ENCODE measurements around the gene PLCL2. TPM values are rescaled to one million over a fixed set of nuclear protein-coding genes. Genes with fewer than 3 reads are reported as not detected.

The PLCL2 gene
- total RNA-seq, 1 donor from 2014 or later: 1.6 TPM

DNA sequence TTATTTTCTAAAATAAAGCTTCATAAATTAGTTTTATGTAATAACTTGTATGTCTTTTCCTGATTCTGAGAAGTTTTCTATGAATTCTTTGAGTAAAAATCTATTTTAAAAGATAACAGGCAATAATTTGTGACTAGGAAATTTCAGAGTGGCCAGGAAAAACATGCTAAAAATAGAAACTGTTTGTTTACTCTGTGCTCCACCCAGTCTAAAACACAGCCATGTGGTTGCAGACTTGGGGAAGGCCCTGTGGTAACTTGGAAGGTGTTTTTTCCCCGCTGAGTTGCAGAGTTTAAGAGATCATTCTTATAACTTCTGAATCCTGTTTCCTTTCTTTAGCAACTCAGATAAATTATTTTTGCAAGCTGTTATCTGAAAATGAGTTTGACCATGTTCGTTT, 21.9 kb downstream of the PLCL2 start:
- TF ChIP-seq, protein P1, sequence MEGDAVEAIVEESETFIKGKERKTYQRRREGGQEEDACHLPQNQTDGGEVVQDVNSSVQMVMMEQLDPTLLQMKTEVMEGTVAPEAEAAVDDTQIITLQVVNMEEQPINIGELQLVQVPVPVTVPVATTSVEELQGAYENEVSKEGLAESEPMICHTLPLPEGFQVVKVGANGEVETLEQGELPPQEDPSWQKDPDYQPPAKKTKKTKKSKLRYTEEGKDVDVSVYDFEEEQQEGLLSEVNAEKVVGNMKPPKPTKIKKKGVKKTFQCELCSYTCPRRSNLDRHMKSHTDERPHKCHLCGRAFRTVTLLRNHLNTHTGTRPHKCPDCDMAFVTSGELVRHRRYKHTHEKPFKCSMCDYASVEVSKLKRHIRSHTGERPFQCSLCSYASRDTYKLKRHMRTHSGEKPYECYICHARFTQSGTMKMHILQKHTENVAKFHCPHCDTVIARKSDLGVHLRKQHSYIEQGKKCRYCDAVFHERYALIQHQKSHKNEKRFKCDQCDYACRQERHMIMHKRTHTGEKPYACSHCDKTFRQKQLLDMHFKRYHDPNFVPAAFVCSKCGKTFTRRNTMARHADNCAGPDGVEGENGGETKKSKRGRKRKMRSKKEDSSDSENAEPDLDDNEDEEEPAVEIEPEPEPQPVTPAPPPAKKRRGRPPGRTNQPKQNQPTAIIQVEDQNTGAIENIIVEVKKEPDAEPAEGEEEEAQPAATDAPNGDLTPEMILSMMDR (IDR thresholded peaks at IDR 0.05; ENCODE audit: insufficient read depth, low read length, severe bottlenecking): no peak
- FAIRE-seq: no peak

GRCh38 chr3:16907243-16907642, 22.5 kb downstream of the PLCL2 start:
- no peaks in the 10 kb centered on the region for H3K36me3 ChIP-seq (ENCODE audit: control insufficient read depth, insufficient read depth, low read length)
- no peak for FAIRE-seq
- H3K4me3 ChIP-seq (ENCODE audit: low read depth, low read length): no peak overlapping the region
- H3K27me3 ChIP-seq (ENCODE audit: control insufficient read depth, insufficient read depth, low read length): no peaks in the 10 kb centered on the region
- no peak for DNase-seq (ENCODE audit: low read depth)
- TF ChIP-seq, protein P1 (IDR thresholded peaks at IDR 0.05; ENCODE audit: insufficient read depth, low read length, severe bottlenecking): no peak

More for the DNA sequence above, 21.9 kb downstream of the PLCL2 start:
- Histone ChIP-seq H3K27me3 (ENCODE audit: control insufficient read depth, insufficient read depth, low read length) (no peaks in the 10 kb centered on the region), H3K4me3 (ENCODE audit: low read depth, low read length) (no peak overlapping the region), H3K36me3 (ENCODE audit: control insufficient read depth, insufficient read depth, low read length) (no peaks in the 10 kb centered on the region)
- DNase-seq (ENCODE audit: low read depth): peak; percentile 22

DNA sequence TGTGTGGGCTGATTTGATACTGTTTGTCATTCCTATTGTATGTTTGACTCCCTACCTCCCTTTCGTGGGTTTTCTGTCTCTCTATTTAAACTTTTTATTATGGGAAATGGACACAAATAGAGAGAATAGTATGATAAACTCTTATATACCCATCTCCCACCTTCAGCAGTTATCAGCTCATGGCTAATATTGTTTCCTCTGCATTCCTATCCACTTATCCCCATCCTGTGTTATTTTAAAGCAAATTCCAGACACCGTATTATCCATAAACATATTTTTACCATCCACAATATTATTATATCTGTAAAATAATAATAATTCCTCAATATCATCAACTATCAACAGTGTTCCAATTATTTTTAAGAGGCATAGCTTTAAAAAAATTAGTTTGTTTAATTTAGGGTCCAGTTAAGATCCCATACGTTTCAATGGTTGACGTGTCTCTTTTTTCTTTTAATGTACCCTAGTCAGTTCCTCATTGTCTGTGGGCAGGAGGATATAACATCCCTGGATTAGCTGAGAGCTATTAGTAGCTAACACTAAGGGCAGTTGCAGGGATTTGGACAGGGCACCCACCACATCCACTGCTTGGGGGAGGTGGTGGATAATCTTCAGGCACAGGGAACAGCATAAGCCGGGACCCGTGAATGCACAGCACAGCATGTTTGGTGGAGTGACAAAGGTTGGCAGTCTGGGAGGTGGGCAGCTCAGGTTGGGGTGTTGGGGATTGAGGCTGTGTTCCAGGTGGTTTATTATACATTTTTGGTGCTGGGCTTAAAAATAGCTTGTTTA, 23.5 kb downstream of the PLCL2 start:
- FAIRE-seq (no peak), DNase-seq (ENCODE audit: low read depth) (no peak)

DNA sequence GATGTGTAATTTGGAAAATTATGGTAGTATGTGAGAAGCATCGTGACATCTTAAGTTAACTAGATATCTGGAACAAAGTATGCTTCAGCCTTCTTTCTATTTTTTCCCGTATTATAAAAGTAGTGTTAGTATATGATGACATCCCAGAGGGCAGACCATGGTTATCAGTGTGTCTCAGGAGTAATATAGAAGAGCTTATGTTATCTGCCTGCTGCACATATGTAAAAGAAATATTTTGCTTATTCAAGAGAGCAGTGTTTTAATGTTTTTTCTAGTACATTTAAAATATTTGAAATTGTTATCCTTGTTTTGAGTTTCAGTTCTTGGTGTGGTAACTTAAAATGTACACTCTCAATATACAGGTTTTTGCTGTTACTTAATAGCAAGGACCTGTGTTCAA, 24.1 kb downstream of the PLCL2 start:
- FAIRE-seq (no peak), DNase-seq (ENCODE audit: low read depth) (no peak)
- no peaks in the 10 kb centered on the region for H3K27me3 ChIP-seq (ENCODE audit: control insufficient read depth, insufficient read depth, low read length)
- no peak overlapping the region for H3K4me3 ChIP-seq (ENCODE audit: low read depth, low read length)
- TF ChIP-seq, protein P1 (IDR thresholded peaks at IDR 0.05; ENCODE audit: insufficient read depth, low read length, severe bottlenecking): no peak
- no peaks in the 10 kb centered on the region for H3K36me3 ChIP-seq (ENCODE audit: control insufficient read depth, insufficient read depth, low read length)

More for the DNA sequence above, 23.5 kb downstream of the PLCL2 start:
- no peaks in the 10 kb centered on the region for H3K27me3 ChIP-seq (ENCODE audit: control insufficient read depth, insufficient read depth, low read length)
- H3K4me3 ChIP-seq (ENCODE audit: low read depth, low read length): no peak overlapping the region
- no peaks in the 10 kb centered on the region for H3K36me3 ChIP-seq (ENCODE audit: control insufficient read depth, insufficient read depth, low read length)
- TF ChIP-seq, protein P1 (IDR thresholded peaks at IDR 0.05; ENCODE audit: insufficient read depth, low read length, severe bottlenecking): no peak

DNA sequence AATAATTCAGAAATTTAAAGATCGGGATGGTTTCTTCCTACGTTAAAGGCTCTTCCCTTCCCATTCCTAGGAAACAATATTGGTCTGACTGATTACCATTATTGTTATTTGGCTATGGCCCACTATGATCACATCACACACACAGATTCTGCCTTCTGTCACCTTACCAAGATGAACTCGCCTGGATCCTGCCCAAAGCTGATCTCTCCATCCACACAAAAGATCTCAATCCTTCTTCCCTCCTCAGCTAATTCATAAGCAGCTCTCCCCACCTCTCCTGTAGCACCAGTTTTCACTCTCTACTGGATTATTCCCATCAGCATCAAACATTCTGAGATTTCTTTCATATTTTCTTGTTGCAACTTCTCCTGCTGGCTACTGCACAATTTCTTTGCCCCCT, 25.0 kb downstream of the PLCL2 start:
- no peaks in the 10 kb centered on the region for H3K36me3 ChIP-seq (ENCODE audit: control insufficient read depth, insufficient read depth, low read length)
- no peak overlapping the region for H3K4me3 ChIP-seq (ENCODE audit: low read depth, low read length)
- no peak for FAIRE-seq
- no peaks in the 10 kb centered on the region for H3K27me3 ChIP-seq (ENCODE audit: control insufficient read depth, insufficient read depth, low read length)
- DNase-seq (ENCODE audit: low read depth): no peak
- TF ChIP-seq, protein P1 (IDR thresholded peaks at IDR 0.05; ENCODE audit: insufficient read depth, low read length, severe bottlenecking): no peak

DNA sequence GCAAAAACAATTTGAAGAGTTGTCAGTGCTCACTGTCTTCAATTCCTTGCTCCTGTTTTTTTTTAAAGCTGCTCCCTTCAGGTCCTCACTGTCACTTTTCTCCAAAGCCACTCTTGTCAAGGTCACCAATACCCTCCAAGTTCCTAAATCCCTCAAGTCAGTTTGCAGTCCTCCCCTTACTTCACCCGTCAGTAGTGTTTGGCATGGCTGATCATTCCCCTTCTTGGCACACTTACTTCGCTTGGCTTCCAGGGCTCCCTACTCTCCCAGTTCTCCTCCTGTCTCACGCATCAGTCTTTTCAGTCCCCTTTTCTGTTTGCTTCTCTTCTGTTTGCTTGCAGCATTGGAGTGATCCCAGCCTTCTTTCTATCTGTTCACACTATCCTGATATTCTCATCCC, 25.5 kb downstream of the PLCL2 start:
- FAIRE-seq: no peak
- Histone ChIP-seq H3K27me3 (ENCODE audit: control insufficient read depth, insufficient read depth, low read length) (no peaks in the 10 kb centered on the region), H3K4me3 (ENCODE audit: low read depth, low read length) (no peak overlapping the region), H3K36me3 (ENCODE audit: control insufficient read depth, insufficient read depth, low read length) (no peaks in the 10 kb centered on the region)
- no peak for DNase-seq (ENCODE audit: low read depth)
- TF ChIP-seq, protein P1 (IDR thresholded peaks at IDR 0.05; ENCODE audit: insufficient read depth, low read length, severe bottlenecking): no peak

Data from bronchial epithelial cell (primary cell).